HG02840 (cell line): Measurements from ENCODE around the gene TIMM29.

ENCODE experiments used
- ATAC-seq: cut with Tn5 transposase; IDR thresholded peaks from one replicate; pipeline ENCODE4 v1.9.1; 2021; ENCODE audit warnings: mild to moderate bottlenecking, moderate library complexity, moderate number of reproducible peaks; ENCODE audit not compliant: unreplicated experiment, low FRiP score

TIMM29 gene

GRCh38 chr19:10976131-10976892, 47.7 kb downstream of the TIMM29 start:
- no peak for ATAC-seq

GRCh38 chr19:10977742-10978092, 49.1 kb downstream of the TIMM29 start:
- no peak for ATAC-seq
